HCT116 (cell line): Measurements from ENCODE around the gene SH3BP1. TPM values are rescaled to one million over a fixed set of nuclear protein-coding genes. Genes with fewer than 3 reads are reported as not detected.

Experiments
- ATAC-seq: fragments of 200-7000 bp; cut with Tn5 transposase; 2 replicates; pipeline ENCODE4 v1.9.1; 2020; ENCODE audit warnings: mild to moderate bottlenecking, moderate library complexity
- BruUV-seq: library from RNA; stranded (reverse); fragments of 400-500 nt; replicated peaks from 2 replicates; lab custom pipeline; 2021; lab: Mats Ljungman, UMichigan
- CTCF ChIA-PET: fragments of 300-600 bp; sonication (Branson Sonifier 250); formaldehyde crosslinking; loops from one replicate; lab custom pipeline; 2021; ENCODE audit warnings: antibody characterized with exemption; lab: Charles Lee
- POLR2A ChIA-PET: fragments of 300-600, 350-600 bp; sonication (Branson Sonifier 250); formaldehyde crosslinking; loops from one replicate; lab custom pipeline; 2021; ENCODE audit warnings: antibody characterized with exemption; lab: Charles Lee
- RAD21 ChIA-PET, 2 experiments: fragments of 300-600 bp; sonication (Branson Sonifier 250); formaldehyde crosslinking; loops; one replicate each; lab custom pipeline; 2023; ENCODE audit warnings: low total read pairs in 2 of 2; ENCODE audit not compliant: uncharacterized antibody in 2 of 2, unreplicated experiment in 2 of 2, low non-redundant PET in 1 of 2; lab: Charles Lee
- DNase-seq: peaks from one replicate; pipeline ENCODE4 v3.0.0-alpha.2; 2010; ENCODE audit warnings: low read depth, low spot score
- H2AFZ ChIP-seq: fragments of 200-600 bp; shearing (Covaris generic), sonication (generic); 2 replicates; pipeline ENCODE4 v1.6.1; 2017; ENCODE audit warnings: low read depth, mixed run types, mixed read lengths, antibody characterized with exemption, low read length; ENCODE audit not compliant: poor library complexity, severe bottlenecking
- H3K27ac ChIP-seq: 2 replicates; pipeline ENCODE4 v1.5.1; 2012; ENCODE audit warnings: low read depth, low read length
- H3K27me3 ChIP-seq: fragments of 200-600 bp; sonication (generic); 2 replicates; pipeline ENCODE4 v1.6.1; 2016; ENCODE audit warnings: mixed run types, low read length, mixed read lengths; ENCODE audit not compliant: insufficient read depth
- H3K36me3 ChIP-seq, 2 experiments: fragments of 200-500 bp in 1 of 2; fragments of 200-600 bp in 1 of 2; sonication (Bioruptor generic) in 1 of 2; sonication (generic) in 1 of 2; 2 replicates each; pipeline versions ENCODE4 v1.5.1 to v1.6.1; 2014 to 2016; ENCODE audit warnings: low read length in 2 of 2, inconsistent platforms in 1 of 2, mixed read lengths in 1 of 2, mixed run types in 1 of 2; ENCODE audit not compliant: insufficient read depth in 2 of 2, control insufficient read depth in 1 of 2
- H3K4me1 ChIP-seq, 2 experiments: fragments of 200-600 bp in 1 of 2; sonication (generic) in 1 of 2; 2 replicates each; pipeline versions ENCODE4 v1.5.1 to v1.6.1; 2012 to 2017; ENCODE audit warnings: low read length in 2 of 2, inconsistent platforms in 1 of 2, mild to moderate bottlenecking in 1 of 2, mixed read lengths in 1 of 2, mixed run types in 1 of 2, moderate library complexity in 1 of 2; ENCODE audit not compliant: insufficient read depth in 2 of 2, control insufficient read depth in 1 of 2
- H3K4me2 ChIP-seq: fragments of 200-600 bp; sonication (generic); 2 replicates; pipeline ENCODE4 v1.6.1; 2017; ENCODE audit warnings: mixed run types, low read length, mixed read lengths
- H3K4me3 ChIP-seq, 2 experiments: fragments of 200-600 bp in 1 of 2; sonication (generic) in 1 of 2; replicated peaks in 1 of 2; 2 replicates each; pipeline ENCODE4 v1.5.1; 2011 to 2016; ENCODE audit warnings: low read length in 2 of 2, control low read depth in 1 of 2, low read depth in 1 of 2, mild to moderate bottlenecking in 1 of 2, mixed read lengths in 1 of 2, mixed run types in 1 of 2
- H3K79me2 ChIP-seq: fragments of 200-600 bp; sonication (generic); 2 replicates; pipeline ENCODE4 v1.6.1; 2017; ENCODE audit warnings: mild to moderate bottlenecking, mixed run types, low read length, moderate library complexity, mixed read lengths; ENCODE audit not compliant: insufficient read depth
- H3K9ac ChIP-seq: fragments of 200-600 bp; sonication (generic); 2 replicates; pipeline ENCODE4 v1.6.1; 2016; ENCODE audit warnings: low read length, mixed read lengths
- H3K9me2 ChIP-seq: fragments of 200-600 bp; sonication (generic), shearing (Covaris generic); 2 replicates; pipeline ENCODE4 v1.6.1; 2017; ENCODE audit warnings: mixed run types, mild to moderate bottlenecking, moderate library complexity; ENCODE audit not compliant: insufficient read depth
- H3K9me3 ChIP-seq, 2 experiments: fragments of 200-500 bp in 1 of 2; fragments of 200-600 bp in 1 of 2; sonication (Bioruptor generic) in 1 of 2; sonication (generic) in 1 of 2; 2 replicates each; pipeline ENCODE4 v1.6.1; 2014 to 2017; ENCODE audit warnings: low read length in 2 of 2, mixed read lengths in 2 of 2, inconsistent platforms in 1 of 2, low read depth in 1 of 2, mild to moderate bottlenecking in 1 of 2, mixed run types in 1 of 2, moderate library complexity in 1 of 2; ENCODE audit not compliant: control insufficient read depth in 1 of 2, insufficient read depth in 1 of 2
- H4K20me1 ChIP-seq: fragments of 200-600 bp; sonication (generic), shearing (Covaris generic); 2 replicates; pipeline ENCODE4 v1.6.1; 2017; ENCODE audit warnings: mixed run types, mild to moderate bottlenecking, moderate library complexity; ENCODE audit not compliant: insufficient read depth
- ATF3 ChIP-seq: IDR thresholded peaks from 2 replicates; pipeline ENCODE4 v1.6.1; 2012
- CBX3 ChIP-seq: IDR thresholded peaks from 2 replicates; pipeline ENCODE4 v1.6.1; 2012; ENCODE audit warnings: low read depth
- CEBPB ChIP-seq: IDR thresholded peaks from 2 replicates; pipeline ENCODE4 v1.6.1; 2012; ENCODE audit warnings: low read depth
- CTCF ChIP-seq, 3 experiments: fragments of 200-600 bp in 1 of 3; sonication (generic) in 1 of 3; IDR thresholded peaks in 2 of 3; conservative IDR thresholded peaks in 1 of 3; 2 replicates each; pipeline ENCODE4 v1.5.1; 2012 to 2017; ENCODE audit warnings: low read depth in 2 of 3, low read length in 2 of 3, antibody characterized with exemption in 1 of 3, borderline replicate concordance in 1 of 3, control low read depth in 1 of 3, mild to moderate bottlenecking in 1 of 3, mixed read lengths in 1 of 3, mixed run types in 1 of 3, moderate library complexity in 1 of 3; ENCODE audit not compliant: insufficient read depth in 1 of 3
- EGR1 ChIP-seq: IDR thresholded peaks from 2 replicates; pipeline ENCODE4 v1.6.1; 2012; ENCODE audit warnings: low read depth
- ELF1 ChIP-seq: IDR thresholded peaks from 2 replicates; pipeline ENCODE4 v1.6.1; 2012; ENCODE audit warnings: low read depth, borderline replicate concordance
- EZH2phosphoT487 ChIP-seq: fragments of 200-600 bp; IDR thresholded peaks from 2 replicates; pipeline ENCODE4 v1.6.1; 2018; ENCODE audit warnings: antibody characterized with exemption, borderline replicate concordance
- MAX ChIP-seq: IDR thresholded peaks from 2 replicates; pipeline ENCODE4 v1.6.1; 2012
- POLR2A ChIP-seq: IDR thresholded peaks from 2 replicates; pipeline ENCODE4 v1.7.0; 2011; ENCODE audit warnings: borderline replicate concordance; ENCODE audit not compliant: insufficient read depth, insufficient read length; ENCODE audit errors: extremely low read depth
- RAD21 ChIP-seq: IDR thresholded peaks from 2 replicates; pipeline ENCODE4 v1.6.1; 2012; ENCODE audit warnings: low read depth, mild to moderate bottlenecking
- REST ChIP-seq: IDR thresholded peaks from 2 replicates; pipeline ENCODE4 v1.6.1; 2012; ENCODE audit warnings: low read depth
- SIN3A ChIP-seq: IDR thresholded peaks from 2 replicates; pipeline ENCODE4 v1.6.1; 2012; ENCODE audit warnings: low read depth
- ZBTB33 ChIP-seq: IDR thresholded peaks from 2 replicates; pipeline ENCODE4 v1.6.1; 2011; ENCODE audit warnings: mild to moderate bottlenecking, low read length, moderate library complexity; ENCODE audit not compliant: insufficient replicate concordance; ENCODE audit errors: extremely low read depth
- ZFX ChIP-seq: fragments of 450-650 bp; IDR thresholded peaks from 2 replicates; pipeline ENCODE4 v1.6.1; 2017
- intact Hi-C: fragments of 100-400 bp; cut with micrococcal nuclease; formaldehyde crosslinking; loops from 2 replicates; pipeline ENCODE4 v1.10.0; 2022
- total RNA-seq: library from RNA; stranded (reverse); gene quantifications from one replicate; pipeline ENCODE4 v1.2.1, GENCODE V29; 2021; ENCODE audit not compliant: unreplicated experiment

SH3BP1 gene
- total RNA-seq, 1 experiment from 2014 or later = 48.4 TPM

GRCh38 chr22:37672920-37673455, 33.5 kb downstream of the SH3BP1 start:
- RAD21 ChIA-PET = no interaction called here

More at GRCh38 chr22:37672920-37673455, 33.5 kb downstream of the SH3BP1 start:
- Histone ChIP-seq H3K79me2 (peaks cover 13% of the 10 kb centered on the region; the same call in 1 of the 2 replicates), H2AFZ (no peak overlapping the region), H3K36me3 (peaks cover 0 to 2% of the 10 kb centered on the region in 2 experiments; a peak in 1 of 4 replicates), H3K4me1 (peaks cover 43 to 66% of the 10 kb centered on the region in 2 experiments), H3K4me3 (no peak overlapping the region), H3K9me3 (no peaks in the 10 kb centered on the region), H3K4me2 (no peak overlapping the region), H3K9me2 (no peaks in the 10 kb centered on the region), H3K27ac (peak overlapping the region; percentile 26; the same call in 1 of the 2 replicates), H3K27me3 (no peaks in the 10 kb centered on the region), H3K9ac (no peak overlapping the region), H4K20me1 (no peaks in the 10 kb centered on the region)
- POLR2A ChIA-PET = interaction anchor here (4.6 kb wide), 1 partner anchor 14 kb away, joined by 71 read pairs; the partner anchor contains the start of gene PDXP
- no peak for TF ChIP-seq REST
- TF ChIP-seq CTCF (IDR thresholded peaks at IDR 0.05 in 2 of 3, conservative IDR thresholded peaks at IDR 0.05 in 1 of 3; ENCODE audit: borderline replicate concordance in 1 of 3, insufficient read depth in 1 of 3, low read depth in 2 of 3, low read length in 2 of 3) = no peak
- TF ChIP-seq ZFX = no peak
- TF ChIP-seq MAX = no peak
- no peak for TF ChIP-seq EGR1
- no peak for TF ChIP-seq ZBTB33
- no peak for TF ChIP-seq EZH2phosphoT487
- TF ChIP-seq ELF1 = no peak
- TF ChIP-seq RAD21 = no peak
- no peak for TF ChIP-seq POLR2A
- TF ChIP-seq CEBPB = no peak
- TF ChIP-seq SIN3A = no peak
- no peak for TF ChIP-seq ATF3
- TF ChIP-seq CBX3 = no peak
- intact Hi-C loops = no loop called here
- DNase-seq (no peak), ATAC-seq (no peak)
- CTCF ChIA-PET = interaction anchor here (1.1 kb wide), 1 partner anchor 30 kb away, joined by 3 read pairs; no protein-coding TSS in a partner anchor
- no TSS peak for BruUV-seq
